H1 (cell line): Measurements from ENCODE around the gene RAP1A. TPM values are rescaled to one million over a fixed set of nuclear protein-coding genes. Genes with fewer than 3 reads are reported as not detected.

Source experiments
- CTCF ChIA-PET: fragments of 300-600 bp; sonication (Branson Sonifier 250); formaldehyde crosslinking; loops from one replicate; lab custom pipeline; 2021; ENCODE audit not compliant: partially characterized antibody; lab: Charles Lee
- POLR2A ChIA-PET: fragments of 300-600 bp; sonication (Branson Sonifier 250); formaldehyde crosslinking; loops from one replicate; lab custom pipeline; 2021; ENCODE audit warnings: inconsistent platforms; ENCODE audit not compliant: partially characterized antibody; lab: Charles Lee
- DNase-seq, 2 experiments: peaks; one replicate each; pipeline versions ENCODE4 v3.0.0 to v3.0.0-alpha.2; 2010 to 2022; ENCODE audit warnings: low spot score in 2 of 2, low read depth in 1 of 2, mixed read lengths in 1 of 2
- FAIRE-seq: peaks from 2 replicates; lab custom pipeline; 2011; peaks lifted over from hg19 to GRCh38; lab: Jason Lieb, UNC
- H2AFZ ChIP-seq: 2 replicates; pipeline ENCODE4 v1.8.1; 2012; ENCODE audit warnings: low read length, inconsistent platforms
- H2AK5ac ChIP-seq: 2 replicates; pipeline ENCODE4 v1.6.1; 2013; ENCODE audit warnings: low read depth, low read length
- H2BK120ac ChIP-seq: replicated peaks from 2 replicates; pipeline ENCODE3; 2013; ENCODE audit warnings: low read depth, low read length, inconsistent platforms
- H2BK12ac ChIP-seq: 2 replicates; pipeline ENCODE4 v1.6.1; 2013; ENCODE audit warnings: low read depth, low read length
- H2BK15ac ChIP-seq: 2 replicates; pipeline ENCODE4 v1.6.1; 2013; ENCODE audit warnings: low read length
- H2BK20ac ChIP-seq: 2 replicates; pipeline ENCODE4 v1.6.1; 2013; ENCODE audit warnings: low read length
- H2BK5ac ChIP-seq: 2 replicates; pipeline ENCODE4 v1.6.1; 2013; ENCODE audit warnings: low read depth, low read length
- H3K14ac ChIP-seq: 2 replicates; pipeline ENCODE4 v1.6.1; 2013; ENCODE audit warnings: inconsistent platforms; ENCODE audit not compliant: insufficient read length
- H3K18ac ChIP-seq: 2 replicates; pipeline ENCODE4 v1.6.1; 2013; ENCODE audit warnings: low read length; ENCODE audit errors: extremely low read depth
- H3K23ac ChIP-seq: 2 replicates; pipeline ENCODE4 v1.6.1; 2013; ENCODE audit warnings: inconsistent platforms; ENCODE audit not compliant: insufficient read length
- H3K23me2 ChIP-seq: 2 replicates; pipeline ENCODE4 v1.6.1; 2013; ENCODE audit warnings: low read depth, low read length
- H3K27ac ChIP-seq: 2 replicates; pipeline ENCODE4 v1.6.1; 2011; ENCODE audit warnings: low read depth, low read length, inconsistent platforms
- H3K27me3 ChIP-seq, 4 experiments: replicated peaks in 1 of 4; 1 replicate in 1 of 4; 2 replicates in 3 of 4; pipeline versions ENCODE4 v1.6.1 to v1.8.1; 2011 to 2013; ENCODE audit warnings: low read length in 3 of 4, mild to moderate bottlenecking in 3 of 4, inconsistent platforms in 2 of 4, mixed read lengths in 2 of 4, moderate library complexity in 1 of 4; ENCODE audit not compliant: control insufficient read depth in 3 of 4, insufficient read depth in 3 of 4; ENCODE audit errors: extremely low read depth in 1 of 4
- H3K36me3 ChIP-seq, 4 experiments: 2 replicates each; pipeline versions ENCODE4 v1.6.1 to v1.8.1; 2011 to 2013; ENCODE audit warnings: mild to moderate bottlenecking in 4 of 4, low read length in 3 of 4, moderate library complexity in 2 of 4, control low read depth in 1 of 4, inconsistent platforms in 1 of 4; ENCODE audit not compliant: insufficient read depth in 4 of 4, control insufficient read depth in 2 of 4
- H3K4ac ChIP-seq: replicated peaks from 2 replicates; pipeline ENCODE3; 2013; ENCODE audit warnings: low read length, low read depth, mixed read lengths, inconsistent platforms; ENCODE audit not compliant: insufficient read length
- H3K4me1 ChIP-seq, 4 experiments: replicated peaks in 1 of 4; 1 replicate in 1 of 4; 2 replicates in 3 of 4; pipeline versions ENCODE4 v1.6.1 to v1.8.1; 2011 to 2013; ENCODE audit warnings: low read length in 3 of 4, inconsistent platforms in 2 of 4, mixed read lengths in 1 of 4; ENCODE audit not compliant: insufficient read depth in 4 of 4, control insufficient read depth in 3 of 4
- H3K4me2 ChIP-seq, 2 experiments: 2 replicates each; pipeline versions ENCODE4 v1.6.1 to v1.8.1; 2011 to 2013; ENCODE audit warnings: low read depth in 2 of 2, low read length in 2 of 2, control low read depth in 1 of 2, inconsistent platforms in 1 of 2, mild to moderate bottlenecking in 1 of 2; ENCODE audit not compliant: insufficient read depth in 1 of 2
- H3K4me3 ChIP-seq, 4 experiments: fragments of 200-600, 300-600 bp in 1 of 4; sonication (generic), shearing (Covaris generic), sonication (Bioruptor Twin) in 1 of 4; 2 replicates each; pipeline versions ENCODE4 v1.5.1 to v1.8.1; 2011 to 2016; ENCODE audit warnings: low read length in 4 of 4, low read depth in 3 of 4, control low read depth in 2 of 4, inconsistent platforms in 2 of 4, mild to moderate bottlenecking in 2 of 4, mixed read lengths in 1 of 4, moderate library complexity in 1 of 4; ENCODE audit not compliant: insufficient read depth in 2 of 4; ENCODE audit errors: extremely low read depth in 1 of 4
- H3K56ac ChIP-seq: replicated peaks from 2 replicates; pipeline ENCODE3; 2013; ENCODE audit warnings: low read depth, mild to moderate bottlenecking, mixed read lengths, low read length, inconsistent platforms; ENCODE audit not compliant: insufficient read length
- H3K79me1 ChIP-seq: 2 replicates; pipeline ENCODE4 v1.6.1; 2013; ENCODE audit warnings: low read depth, low read length, control low read depth
- H3K79me2 ChIP-seq, 2 experiments: 2 replicates each; pipeline versions ENCODE4 v1.6.1 to v1.8.1; 2012 to 2013; ENCODE audit warnings: low read length in 2 of 2, mild to moderate bottlenecking in 2 of 2, inconsistent platforms in 1 of 2; ENCODE audit not compliant: insufficient read depth in 2 of 2, control insufficient read depth in 1 of 2
- H3K9ac ChIP-seq, 4 experiments: replicated peaks in 1 of 4; 1 replicate in 1 of 4; 2 replicates in 3 of 4; pipeline versions ENCODE4 v1.6.1 to v1.8.1; 2011 to 2013; ENCODE audit warnings: low read depth in 3 of 4, low read length in 3 of 4, control low read depth in 2 of 4, mild to moderate bottlenecking in 2 of 4, moderate library complexity in 2 of 4, inconsistent platforms in 1 of 4; ENCODE audit errors: extremely low read depth in 1 of 4
- H3K9me3 ChIP-seq, 2 experiments: 2 replicates each; pipeline versions ENCODE4 v1.6.1 to v1.8.1; 2012 to 2013; ENCODE audit warnings: mild to moderate bottlenecking in 2 of 2, moderate library complexity in 2 of 2, control low read depth in 1 of 2, inconsistent platforms in 1 of 2, low read depth in 1 of 2, low read length in 1 of 2, mixed read lengths in 1 of 2; ENCODE audit not compliant: insufficient read depth in 2 of 2
- H4K20me1 ChIP-seq, 2 experiments: replicated peaks in 1 of 2; 2 replicates each; pipeline versions ENCODE3 to v1.8.1; 2011 to 2013; ENCODE audit warnings: inconsistent platforms in 2 of 2, low read length in 2 of 2, mild to moderate bottlenecking in 1 of 2; ENCODE audit not compliant: insufficient read depth in 2 of 2, control insufficient read depth in 1 of 2
- H4K5ac ChIP-seq: 2 replicates; pipeline ENCODE4 v1.6.1; 2013; ENCODE audit warnings: low read length, low read depth, mixed read lengths, inconsistent platforms; ENCODE audit not compliant: insufficient read length
- H4K8ac ChIP-seq: 2 replicates; pipeline ENCODE4 v1.8.0; 2013; ENCODE audit warnings: mild to moderate bottlenecking, moderate library complexity, low read length, inconsistent platforms; ENCODE audit not compliant: insufficient read depth; ENCODE audit errors: extremely low read depth
- H4K91ac ChIP-seq: replicated peaks from 2 replicates; pipeline ENCODE3; 2013; ENCODE audit warnings: low read length, mixed read lengths, inconsistent platforms; ENCODE audit not compliant: insufficient read length
- CBX8 ChIP-seq: fragments of 300-800, 300-1000 bp; sonication (generic); IDR thresholded peaks from 2 replicates; pipeline ENCODE4 v1.7.1; 2016; ENCODE audit warnings: low read depth, low read length, borderline replicate concordance
- CEBPB ChIP-seq: IDR thresholded peaks from 2 replicates; pipeline ENCODE4 v1.6.1; 2012; ENCODE audit warnings: low read depth, low read length
- CREB1 ChIP-seq: IDR thresholded peaks from 2 replicates; pipeline ENCODE4 v1.6.1; 2012; ENCODE audit warnings: inconsistent platforms
- FOSL1 ChIP-seq: IDR thresholded peaks from 2 replicates; pipeline ENCODE4 v1.6.1; 2011; ENCODE audit warnings: mild to moderate bottlenecking, low read depth, low read length, moderate library complexity; ENCODE audit not compliant: insufficient read depth
- JUND ChIP-seq: IDR thresholded peaks from 2 replicates; pipeline ENCODE4 v1.6.1; 2011; ENCODE audit warnings: mild to moderate bottlenecking, improper control_type of control experiment, low read length
- TBP ChIP-seq: IDR thresholded peaks from 2 replicates; pipeline ENCODE4 v1.6.1; 2011; ENCODE audit warnings: low read depth, low read length, improper control_type of control experiment
- WGBS, 2 experiments: shearing (Covaris generic) in 1 of 2; methylation state at CpG; one replicate each; pipeline versions ENCODE4 v1.1.6 to v1.1.7; 2013 to 2015; ENCODE audit warnings: low lambda C conversion rate in 2 of 2, mixed read lengths in 2 of 2, inconsistent platforms in 1 of 2, low coverage in 1 of 2, missing lambda C conversion rate in 1 of 2; ENCODE audit not compliant: insufficient replicate concordance in 2 of 2, insufficient coverage in 1 of 2, insufficient read length in 1 of 2; ENCODE audit errors: extremely low coverage in 1 of 2, missing lambda C conversion rate in 1 of 2; 5-methylcytosine and 5-hydroxymethylcytosine counted together
- polyA plus RNA-seq, 7 experiments: library from polyadenylated mRNA; depleted of rRNA in 3 of 7; stranded (reverse) in 5 of 7; unstranded in 2 of 7; fragments of >200 nt in 5 of 7; fragments of 200-250 nt in 2 of 7; gene quantifications; 1 replicate in 5 of 7; 2 replicates in 1 of 7; 4 replicates in 1 of 7; pipeline versions ENCODE4 v1.2.1 to v1.2.3, GENCODE V29; 2011 to 2013; ENCODE audit warnings: missing spikeins in 2 of 7, mixed read lengths in 2 of 7
- total RNA-seq: library from RNA; stranded (reverse); fragmentation: NEBNext Ultra II Directional; extraction: Animal tissue kit (Norgen Biotek cat#: 25700); gene quantifications from 2 replicates; pipeline ENCODE4 v1.2.1, GENCODE V29; 2021

Gene RAP1A
- total and polyA plus RNA-seq, 2 of the 8 experiments (the other 6 are each of a cell fraction or from before 2014, with no cell fraction given), result 10.9 to 35.8 TPM

- Histone ChIP-seq H3K27me3 (no peaks in the 10 kb centered on the region), H3K4me3 (no peak overlapping the region), H4K20me1 (no peaks in the 10 kb centered on the region), H3K23me2 (no peaks in the 10 kb centered on the region), H2AFZ (no peak overlapping the region), H3K36me3 (no peaks in the 10 kb centered on the region), H3K4me2 (no peak overlapping the region), H3K23ac (no peak overlapping the region), H4K8ac (no peak overlapping the region), H3K9me3 (no peaks in the 10 kb centered on the region), H4K91ac (no peak overlapping the region), H2BK5ac (no peak overlapping the region), H2BK120ac (no peak overlapping the region), H2AK5ac (no peak overlapping the region), H3K14ac (no peak overlapping the region), H3K4me1 (peaks cover 0 to 12% (median 3%) of the 10 kb centered on the region in 4 experiments; a peak in 2 of 7 replicates), H3K9ac (no peak overlapping the region), H3K4ac (no peak overlapping the region), H2BK15ac (no peak overlapping the region), H3K79me2 (no peaks in the 10 kb centered on the region), H3K79me1 (no peaks in the 10 kb centered on the region), H3K56ac (no peak overlapping the region), H3K18ac (no peak overlapping the region), H2BK12ac (no peak overlapping the region), H3K27ac (no peak overlapping the region), H4K5ac (no peak overlapping the region), H2BK20ac (no peak overlapping the region)
- DNase-seq (no peak), FAIRE-seq (no peak)
- no peak for TF ChIP-seq FOSL1
- no peak for TF ChIP-seq JUND
- TF ChIP-seq CBX8, result no peak
- TF ChIP-seq CEBPB, result no peak
- TF ChIP-seq TBP, result no peak
- no peak for TF ChIP-seq CREB1
- CTCF ChIA-PET, result no interaction called here
- 86% methylated on average over 5 of the region's 5 CpGs; no CpG with 5 or more reads in 1 of the 2 experiments for WGBS, 2 experiments
- POLR2A ChIA-PET, result no interaction called here
These were observed 22.2 kb upstream of the RAP1A start for GRCh38 chr1:111597426-111597825.
